A673 (cell line): Measurements from ENCODE around the gene SLX9. TPM values are rescaled to one million over a fixed set of nuclear protein-coding genes. Genes with fewer than 3 reads are reported as not detected.
A peak's percentile ranks its signal among the peaks of the same experiment; 100 is the strongest.

Source experiments
- BruUV-seq: library from RNA; stranded (reverse); fragments of 400-500 nt; replicated peaks from 2 replicates; lab custom pipeline; 2021; lab: Mats Ljungman, UMichigan
- CTCF ChIA-PET: fragments of 300-600 bp; sonication (Branson Sonifier 250); formaldehyde crosslinking; loops from one replicate; lab custom pipeline; 2022; ENCODE audit warnings: antibody characterized with exemption; lab: Charles Lee
- POLR2A ChIA-PET: fragments of 300-600 bp; sonication (Branson Sonifier 250); formaldehyde crosslinking; loops from one replicate; lab custom pipeline; 2022; ENCODE audit warnings: antibody characterized with exemption; ENCODE audit not compliant: low non-redundant PET; lab: Charles Lee
- DNase-seq: peaks from one replicate; pipeline ENCODE4 v3.0.0-alpha.2; 2015; ENCODE audit warnings: low spot score
- H3K27ac ChIP-seq: fragments of 200-600 bp; sonication (generic); 2 replicates; pipeline ENCODE4 v1.5.1; 2016; ENCODE audit warnings: mixed run types, low read depth, mild to moderate bottlenecking, mixed read lengths, antibody characterized with exemption, low read length; ENCODE audit not compliant: poor library complexity, severe bottlenecking
- H3K27me3 ChIP-seq: fragments of 200-600 bp; sonication (generic); replicated peaks from 2 replicates; pipeline ENCODE4 v1.6.1; 2017; ENCODE audit warnings: mixed run types, low read depth, mild to moderate bottlenecking, mixed read lengths, antibody characterized with exemption, low read length; ENCODE audit not compliant: insufficient read depth, poor library complexity
- H3K36me3 ChIP-seq: fragments of 200-600 bp; sonication (generic); 2 replicates; pipeline ENCODE4 v1.6.1; 2016; ENCODE audit warnings: mixed run types, mild to moderate bottlenecking, mixed read lengths, antibody characterized with exemption, low read length; ENCODE audit not compliant: insufficient read depth, poor library complexity, severe bottlenecking
- H3K4me1 ChIP-seq: fragments of 200-600 bp; sonication (generic); 2 replicates; pipeline ENCODE4 v1.6.1; 2017; ENCODE audit warnings: mixed run types, mild to moderate bottlenecking, mixed read lengths, antibody characterized with exemption, low read length; ENCODE audit not compliant: insufficient read depth, poor library complexity, severe bottlenecking
- H3K4me3 ChIP-seq: fragments of 200-600 bp; sonication (generic); 2 replicates; pipeline ENCODE4 v1.5.1; 2016; ENCODE audit warnings: low read depth, mixed run types, mild to moderate bottlenecking, mixed read lengths, low read length; ENCODE audit not compliant: poor library complexity, severe bottlenecking
- H3K9me3 ChIP-seq: fragments of 200-600 bp; sonication (generic); 2 replicates; pipeline ENCODE4 v1.6.1; 2016; ENCODE audit warnings: mixed run types, low read depth, mild to moderate bottlenecking, mixed read lengths, antibody characterized with exemption, low read length; ENCODE audit not compliant: poor library complexity, severe bottlenecking
- CTCF ChIP-seq: fragments of 300-800, 200-600 bp; sonication (generic); conservative IDR thresholded peaks from 2 replicates; pipeline ENCODE4 v1.5.1; 2017; ENCODE audit warnings: low read depth, mild to moderate bottlenecking, antibody characterized with exemption, low read length, moderate library complexity, mixed read lengths
- EZH2 ChIP-seq: fragments of 200-600 bp; sonication (generic); IDR thresholded peaks from 2 replicates; pipeline ENCODE4 v1.6.1; 2017; ENCODE audit warnings: borderline replicate concordance, low read depth, mild to moderate bottlenecking, mixed read lengths, antibody characterized with exemption, low read length; ENCODE audit not compliant: poor library complexity, severe bottlenecking
- intact Hi-C: fragments of 100-400 bp; cut with micrococcal nuclease; formaldehyde crosslinking; loops from one replicate; pipeline ENCODE4 v1.10.0; 2022; ENCODE audit not compliant: unreplicated experiment
- total RNA-seq: library from RNA; stranded (reverse); gene quantifications from 2 replicates; pipeline ENCODE4 v1.2.3, GENCODE V29; 2021

Gene SLX9
- total RNA-seq, 1 experiment from 2014 or later: 114 TPM

DNA sequence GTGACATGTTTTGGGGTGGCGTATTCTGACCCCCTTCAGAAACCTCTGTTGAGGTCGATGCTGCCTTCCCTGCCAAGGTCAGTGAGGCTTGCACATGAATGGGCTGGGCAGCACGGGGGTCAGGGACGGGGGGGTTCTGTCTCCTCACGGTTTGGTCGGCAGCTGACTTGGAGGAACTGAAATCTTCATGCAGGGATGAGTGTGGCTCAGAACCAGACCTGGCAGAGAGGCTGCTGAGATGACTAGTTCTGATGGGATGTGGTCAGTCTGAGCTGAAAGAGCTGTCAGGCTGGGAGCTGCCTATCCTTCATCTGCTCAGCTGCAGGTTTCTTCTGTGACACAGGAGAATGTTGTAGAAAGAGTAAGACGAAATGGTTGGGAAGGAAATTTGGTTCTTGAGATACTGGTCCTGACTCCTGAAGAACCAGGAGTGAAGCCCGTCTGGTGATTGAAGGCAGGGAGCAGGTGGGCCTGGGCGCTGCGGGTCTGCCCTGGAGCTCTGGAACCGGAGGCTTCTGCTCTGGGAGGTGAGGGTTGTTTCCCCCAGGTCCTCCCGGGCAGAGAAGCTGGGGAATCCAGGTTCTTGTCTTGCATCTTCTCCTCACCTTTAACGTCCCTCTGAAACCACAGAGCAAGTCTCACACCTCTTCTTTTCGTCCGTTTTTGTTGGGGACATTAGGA, 3.3 kb downstream of the SLX9 start:
- Histone ChIP-seq H3K27ac (peak overlapping the region; percentile 10), H3K9me3 (no peaks in the 10 kb centered on the region), H3K27me3 (no peaks in the 10 kb centered on the region), H3K4me3 (no peak overlapping the region), H3K36me3 (peaks cover 49% of the 10 kb centered on the region), H3K4me1 (peaks cover 11% of the 10 kb centered on the region)
- intact Hi-C loops: no loop called here
- POLR2A ChIA-PET: no interaction called here
- BruUV-seq: no TSS peak
- CTCF ChIA-PET: interaction anchor here (0.6 kb wide), 1 partner anchor 150 kb away, joined by 7 read pairs; no protein-coding TSS in a partner anchor
- TF ChIP-seq EZH2: no peak
- TF ChIP-seq CTCF: no peak
- no peak for DNase-seq

DNA sequence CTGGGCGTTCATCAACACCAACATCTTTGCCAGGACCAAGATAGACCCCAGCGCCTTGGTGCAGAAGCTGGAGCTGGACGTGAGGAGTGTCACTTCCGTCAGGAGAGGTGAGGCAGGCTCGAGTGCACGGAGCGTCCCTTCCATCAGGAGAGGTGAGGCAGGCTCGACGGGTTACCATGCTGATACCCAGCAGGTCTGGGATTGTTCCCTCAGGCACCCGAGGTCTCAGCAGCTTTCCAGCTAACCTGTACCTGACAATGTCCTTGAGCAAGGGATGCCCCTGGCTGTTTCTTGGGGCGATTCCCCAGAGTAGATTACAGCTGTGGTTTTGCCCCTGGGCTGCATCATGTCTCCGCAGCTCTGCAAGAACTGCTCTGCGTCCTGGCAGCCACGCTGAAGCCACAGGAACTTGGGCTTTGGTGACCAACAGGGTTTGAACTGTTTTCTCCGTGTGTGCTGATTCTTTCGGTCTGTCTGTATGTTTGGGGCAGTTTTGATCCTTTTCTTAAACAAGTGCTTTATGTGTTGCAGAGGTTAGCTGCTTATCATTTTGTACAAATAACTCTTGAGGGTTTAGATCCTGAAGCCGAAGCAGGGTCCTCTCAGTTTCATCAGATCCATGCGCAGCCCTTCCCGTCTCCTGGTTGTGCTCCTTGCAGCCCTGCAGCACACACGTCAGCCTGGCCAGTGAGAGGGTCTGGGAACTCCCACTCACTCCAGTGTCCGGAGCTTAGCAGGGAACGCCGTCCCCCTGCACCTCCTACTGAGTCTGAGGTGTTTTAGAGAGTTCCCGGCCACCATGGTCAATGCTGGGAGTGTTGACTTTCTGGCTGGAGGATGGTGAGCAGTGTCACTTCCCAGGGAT, 4.1 kb downstream of the SLX9 start:
- TF ChIP-seq CTCF (no peak), EZH2 (no peak)
- H3K9me3 ChIP-seq: no peaks in the 10 kb centered on the region
- no peak overlapping the region for H3K27ac ChIP-seq
- H3K27me3 ChIP-seq: no peaks in the 10 kb centered on the region
- peaks cover 55% of the 10 kb centered on the region for H3K36me3 ChIP-seq
- ChIA-PET CTCF (no interaction called here), POLR2A (no interaction called here)
- intact Hi-C loops: no loop called here
- H3K4me1 ChIP-seq: peaks cover 11% of the 10 kb centered on the region
- H3K4me3 ChIP-seq: no peak overlapping the region
- no TSS peak for BruUV-seq
- DNase-seq: no peak

GRCh38 chr21:44944596-44944995, 4.8 kb downstream of the SLX9 start:
- no TSS peak for BruUV-seq
- TF ChIP-seq EZH2 (no peak), CTCF (no peak)
- Histone ChIP-seq H3K36me3 (peaks cover 58% of the 10 kb centered on the region), H3K27me3 (no peaks in the 10 kb centered on the region), H3K9me3 (no peaks in the 10 kb centered on the region), H3K4me3 (no peak overlapping the region), H3K4me1 (peaks cover 11% of the 10 kb centered on the region), H3K27ac (no peak overlapping the region)
- DNase-seq: no peak
- CTCF ChIA-PET: no interaction called here
- POLR2A ChIA-PET: interaction anchor here (0.7 kb wide), 1 partner anchor 192 kb away, joined by 3 read pairs; no protein-coding TSS in a partner anchor
- intact Hi-C loops: no loop called here
